Measurements from ENCODE around the gene MAMDC2.

DNA sequence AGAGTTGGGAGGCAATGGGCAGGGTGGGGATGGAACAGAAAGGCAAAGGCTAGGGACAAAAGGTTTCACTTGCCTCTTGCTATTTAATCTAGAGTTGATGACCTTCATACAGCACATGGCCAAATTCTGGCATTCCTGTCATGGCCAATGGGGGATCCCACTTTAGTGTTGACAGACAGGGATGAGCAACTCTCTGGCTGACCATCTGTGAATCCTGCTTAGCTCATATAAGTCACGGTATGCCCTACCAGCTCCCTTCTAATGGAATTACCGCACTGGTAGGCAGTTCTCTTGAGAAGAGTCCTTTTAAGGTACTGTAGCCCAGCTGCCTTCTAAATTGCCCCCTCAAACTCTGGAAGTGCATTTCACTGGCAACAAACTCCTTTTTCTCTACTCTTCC lies 76.1 kb downstream of the MAMDC2 start:
- TF ChIP-seq, protein P1, sequence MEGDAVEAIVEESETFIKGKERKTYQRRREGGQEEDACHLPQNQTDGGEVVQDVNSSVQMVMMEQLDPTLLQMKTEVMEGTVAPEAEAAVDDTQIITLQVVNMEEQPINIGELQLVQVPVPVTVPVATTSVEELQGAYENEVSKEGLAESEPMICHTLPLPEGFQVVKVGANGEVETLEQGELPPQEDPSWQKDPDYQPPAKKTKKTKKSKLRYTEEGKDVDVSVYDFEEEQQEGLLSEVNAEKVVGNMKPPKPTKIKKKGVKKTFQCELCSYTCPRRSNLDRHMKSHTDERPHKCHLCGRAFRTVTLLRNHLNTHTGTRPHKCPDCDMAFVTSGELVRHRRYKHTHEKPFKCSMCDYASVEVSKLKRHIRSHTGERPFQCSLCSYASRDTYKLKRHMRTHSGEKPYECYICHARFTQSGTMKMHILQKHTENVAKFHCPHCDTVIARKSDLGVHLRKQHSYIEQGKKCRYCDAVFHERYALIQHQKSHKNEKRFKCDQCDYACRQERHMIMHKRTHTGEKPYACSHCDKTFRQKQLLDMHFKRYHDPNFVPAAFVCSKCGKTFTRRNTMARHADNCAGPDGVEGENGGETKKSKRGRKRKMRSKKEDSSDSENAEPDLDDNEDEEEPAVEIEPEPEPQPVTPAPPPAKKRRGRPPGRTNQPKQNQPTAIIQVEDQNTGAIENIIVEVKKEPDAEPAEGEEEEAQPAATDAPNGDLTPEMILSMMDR (IDR thresholded peaks at IDR 0.05): no peak
- TF ChIP-seq EZH2phosphoT487 (IDR thresholded peaks at IDR 0.05): no peak
